Fibroblast of lung (primary cell): ENCODE data around the gene CEP128. TPM values are rescaled to one million over a fixed set of nuclear protein-coding genes. Genes with fewer than 3 reads are reported as not detected.
A peak's percentile ranks its signal among the peaks of the same experiment; 100 is the strongest.

Experiments used
- DNase-seq, 2 donors: peaks; one replicate each; pipeline versions ENCODE4 v3.0.0 to v3.0.0-alpha.2; 2010; ENCODE audit warnings: low read depth in 2 of 2
- H2AFZ ChIP-seq: 2 replicates; pipeline ENCODE4 v1.5.1; 2012; ENCODE audit warnings: low read length, control low read depth, inconsistent platforms
- H3K27ac ChIP-seq: 2 replicates; pipeline ENCODE4 v1.5.1; 2011; ENCODE audit warnings: low read length, control low read depth; ENCODE audit not compliant: insufficient read depth
- H3K27me3 ChIP-seq: 2 replicates; pipeline ENCODE4 v1.5.1; 2011; ENCODE audit warnings: mild to moderate bottlenecking, low read length; ENCODE audit not compliant: control insufficient read depth, insufficient read depth
- H3K36me3 ChIP-seq: 2 replicates; pipeline ENCODE4 v1.5.1; 2011; ENCODE audit warnings: low read length; ENCODE audit not compliant: control insufficient read depth, insufficient read depth
- H3K4me1 ChIP-seq: 2 replicates; pipeline ENCODE4 v1.5.1; 2011; ENCODE audit warnings: low read length; ENCODE audit not compliant: control insufficient read depth, insufficient read depth; ENCODE audit errors: extremely low read depth
- H3K4me2 ChIP-seq: 2 replicates; pipeline ENCODE4 v1.5.1; 2011; ENCODE audit warnings: low read length, control low read depth; ENCODE audit not compliant: insufficient read depth; ENCODE audit errors: extremely low read depth
- H3K4me3 ChIP-seq, 4 experiments: fragments of 200-600 bp in 1 of 4; sonication (generic) in 1 of 4; replicated peaks in 1 of 4; 2 replicates each; pipeline ENCODE4 v1.5.1; 2011 to 2016; ENCODE audit warnings: low read length in 4 of 4, low read depth in 3 of 4, mild to moderate bottlenecking in 3 of 4, control low read depth in 2 of 4, inconsistent platforms in 1 of 4, mixed read lengths in 1 of 4; ENCODE audit not compliant: insufficient read depth in 1 of 4; ENCODE audit errors: control extremely low read depth in 1 of 4
- H3K79me2 ChIP-seq: 2 replicates; pipeline ENCODE4 v1.5.1; 2012; ENCODE audit warnings: mild to moderate bottlenecking, low read length, inconsistent platforms; ENCODE audit not compliant: control insufficient read depth, insufficient read depth
- H3K9ac ChIP-seq: 2 replicates; pipeline ENCODE4 v1.5.1; 2011; ENCODE audit warnings: mild to moderate bottlenecking, low read length, control low read depth; ENCODE audit not compliant: insufficient read depth
- H3K9me3 ChIP-seq: 2 replicates; pipeline ENCODE4 v1.5.1; 2012; ENCODE audit warnings: low read depth, low read length; ENCODE audit not compliant: control insufficient read depth, insufficient read depth
- H4K20me1 ChIP-seq: 2 replicates; pipeline ENCODE4 v1.5.1; 2011; ENCODE audit warnings: low read length; ENCODE audit not compliant: control insufficient read depth, insufficient read depth; ENCODE audit errors: extremely low read depth
- EZH2 ChIP-seq: IDR thresholded peaks from 2 replicates; pipeline ENCODE4 v1.5.1; 2012; ENCODE audit warnings: low read length, control low read depth, mild to moderate bottlenecking; ENCODE audit errors: missing control alignments
- polyA plus RNA-seq, 2 donors: library from polyadenylated mRNA; depleted of rRNA in 1 of 2; stranded (reverse) in 1 of 2; unstranded in 1 of 2; fragments of >200 nt; gene quantifications; 2 replicates each; pipeline ENCODE4 v1.2.1, GENCODE V29; 2011 to 2012; ENCODE audit warnings: missing spikeins in 1 of 2
- total RNA-seq: library from RNA; depleted of rRNA; stranded (reverse); fragments of >200 nt; gene quantifications from 2 replicates; pipeline ENCODE4 v1.2.1, GENCODE V29; 2014
- TF ChIP-seq, protein P1 (sequence below), 2 donors: IDR thresholded peaks in 1 of 2; conservative IDR thresholded peaks in 1 of 2; 1 replicate in 1 of 2; 2 replicates in 1 of 2; pipeline ENCODE4 v1.5.1; 2011 to 2012; ENCODE audit warnings: low read length in 2 of 2, control low read depth in 1 of 2, inconsistent platforms in 1 of 2, low read depth in 1 of 2, mild to moderate bottlenecking in 1 of 2

Gene CEP128
- total and polyA plus RNA-seq, 2 donors (not counting 1 experiment from before 2014, with no cell fraction given): 1.3 to 7.8 TPM

DNA sequence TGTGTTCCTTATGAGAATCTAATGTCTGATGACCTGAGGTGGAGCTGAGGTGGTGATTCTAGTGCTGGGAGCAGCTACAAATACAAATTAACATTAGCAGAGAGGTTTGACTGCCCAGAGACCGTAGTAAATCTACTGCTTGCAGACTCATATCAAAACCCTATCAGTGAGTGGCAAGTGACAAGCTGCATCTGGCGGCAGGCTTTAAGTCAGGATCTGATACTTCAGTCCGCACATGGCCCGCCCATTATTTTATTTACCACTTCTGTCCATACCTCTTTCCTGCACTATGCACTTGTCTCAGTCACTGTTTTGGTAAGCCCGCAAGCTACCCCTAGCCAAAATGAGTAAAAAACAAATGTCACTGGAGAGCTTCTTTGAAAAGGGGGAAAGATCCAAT is 11.4 kb downstream of the CEP128 start:
- H4K20me1 ChIP-seq: no peaks in the 10 kb centered on the region

DNA sequence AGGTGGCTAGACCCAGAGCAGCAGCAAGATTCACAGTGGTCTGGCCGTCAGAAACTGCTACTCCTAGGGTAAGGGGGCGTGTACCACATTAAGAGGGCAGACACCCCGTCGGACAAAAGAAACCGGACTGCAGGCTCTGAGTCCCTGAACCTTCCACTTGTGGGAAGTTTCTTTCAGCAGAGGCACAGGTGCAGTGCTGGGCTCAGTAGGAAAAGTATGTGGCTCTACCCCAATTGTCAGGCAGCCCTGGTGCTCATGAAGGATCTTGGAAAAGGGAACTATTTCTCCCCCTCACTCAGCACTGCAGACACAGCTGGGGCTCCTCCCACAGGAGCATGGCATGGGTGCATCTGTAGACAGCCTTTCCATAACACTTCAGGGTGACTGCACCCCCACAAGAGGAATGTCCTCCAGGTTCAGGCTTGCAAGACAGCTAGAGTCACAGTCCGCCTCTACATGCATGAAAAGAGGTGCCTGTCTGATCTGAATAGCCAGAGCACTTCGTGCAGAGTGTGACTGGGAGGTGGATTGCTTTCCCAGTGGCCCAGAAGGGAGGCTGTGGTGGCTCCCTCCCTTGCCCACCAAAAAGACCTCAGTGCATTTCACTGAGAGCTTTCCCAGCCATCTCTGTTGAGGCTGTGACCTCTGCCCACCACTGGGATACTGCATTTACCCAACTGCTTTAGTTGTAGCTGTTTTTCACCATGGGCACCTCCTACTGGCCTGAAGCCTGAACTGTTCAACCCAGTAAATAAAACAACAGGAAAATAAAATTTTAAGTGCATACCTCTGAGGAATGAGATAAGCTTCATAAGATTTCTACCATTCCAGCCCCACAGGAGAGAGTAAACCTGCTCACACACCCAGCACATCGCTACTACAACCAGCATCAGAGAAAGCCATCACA is 14.2 kb downstream of the CEP128 start:
- Histone ChIP-seq H2AFZ (no peak overlapping the region), H3K9me3 (no peaks in the 10 kb centered on the region), H4K20me1 (no peaks in the 10 kb centered on the region), H3K4me1 (peaks cover 7% of the 10 kb centered on the region), H3K9ac (no peak overlapping the region), H3K79me2 (peaks cover 6% of the 10 kb centered on the region), H3K4me3 (no peak overlapping the region), H3K36me3 (no peaks in the 10 kb centered on the region), H3K27me3 (no peaks in the 10 kb centered on the region), H3K27ac (no peak overlapping the region), H3K4me2 (no peak overlapping the region)
- no peak for DNase-seq
- TF ChIP-seq EZH2: no peak
- TF ChIP-seq, protein P1, sequence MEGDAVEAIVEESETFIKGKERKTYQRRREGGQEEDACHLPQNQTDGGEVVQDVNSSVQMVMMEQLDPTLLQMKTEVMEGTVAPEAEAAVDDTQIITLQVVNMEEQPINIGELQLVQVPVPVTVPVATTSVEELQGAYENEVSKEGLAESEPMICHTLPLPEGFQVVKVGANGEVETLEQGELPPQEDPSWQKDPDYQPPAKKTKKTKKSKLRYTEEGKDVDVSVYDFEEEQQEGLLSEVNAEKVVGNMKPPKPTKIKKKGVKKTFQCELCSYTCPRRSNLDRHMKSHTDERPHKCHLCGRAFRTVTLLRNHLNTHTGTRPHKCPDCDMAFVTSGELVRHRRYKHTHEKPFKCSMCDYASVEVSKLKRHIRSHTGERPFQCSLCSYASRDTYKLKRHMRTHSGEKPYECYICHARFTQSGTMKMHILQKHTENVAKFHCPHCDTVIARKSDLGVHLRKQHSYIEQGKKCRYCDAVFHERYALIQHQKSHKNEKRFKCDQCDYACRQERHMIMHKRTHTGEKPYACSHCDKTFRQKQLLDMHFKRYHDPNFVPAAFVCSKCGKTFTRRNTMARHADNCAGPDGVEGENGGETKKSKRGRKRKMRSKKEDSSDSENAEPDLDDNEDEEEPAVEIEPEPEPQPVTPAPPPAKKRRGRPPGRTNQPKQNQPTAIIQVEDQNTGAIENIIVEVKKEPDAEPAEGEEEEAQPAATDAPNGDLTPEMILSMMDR (conservative IDR thresholded peaks at IDR 0.05 in 1 of 2, IDR thresholded peaks at IDR 0.05 in 1 of 2; ENCODE audit: low read depth in 1 of 2, low read length in 2 of 2): peak in 1 of 2 donors; percentile 7

More for the DNA sequence above, 11.4 kb downstream of the CEP128 start:
- Histone ChIP-seq H3K4me2 (no peak overlapping the region), H3K79me2 (peaks cover 7% of the 10 kb centered on the region), H3K9me3 (no peaks in the 10 kb centered on the region), H3K36me3 (no peaks in the 10 kb centered on the region), H2AFZ (no peak overlapping the region), H3K4me1 (peaks cover 7% of the 10 kb centered on the region), H3K4me3 (no peak overlapping the region), H3K27ac (no peak overlapping the region), H3K9ac (no peak overlapping the region), H3K27me3 (no peaks in the 10 kb centered on the region)
- TF ChIP-seq, protein P1 (conservative IDR thresholded peaks at IDR 0.05 in 1 of 2, IDR thresholded peaks at IDR 0.05 in 1 of 2; ENCODE audit: low read depth in 1 of 2, low read length in 2 of 2): no peak
- no peak for TF ChIP-seq EZH2
- no peak for DNase-seq

DNA sequence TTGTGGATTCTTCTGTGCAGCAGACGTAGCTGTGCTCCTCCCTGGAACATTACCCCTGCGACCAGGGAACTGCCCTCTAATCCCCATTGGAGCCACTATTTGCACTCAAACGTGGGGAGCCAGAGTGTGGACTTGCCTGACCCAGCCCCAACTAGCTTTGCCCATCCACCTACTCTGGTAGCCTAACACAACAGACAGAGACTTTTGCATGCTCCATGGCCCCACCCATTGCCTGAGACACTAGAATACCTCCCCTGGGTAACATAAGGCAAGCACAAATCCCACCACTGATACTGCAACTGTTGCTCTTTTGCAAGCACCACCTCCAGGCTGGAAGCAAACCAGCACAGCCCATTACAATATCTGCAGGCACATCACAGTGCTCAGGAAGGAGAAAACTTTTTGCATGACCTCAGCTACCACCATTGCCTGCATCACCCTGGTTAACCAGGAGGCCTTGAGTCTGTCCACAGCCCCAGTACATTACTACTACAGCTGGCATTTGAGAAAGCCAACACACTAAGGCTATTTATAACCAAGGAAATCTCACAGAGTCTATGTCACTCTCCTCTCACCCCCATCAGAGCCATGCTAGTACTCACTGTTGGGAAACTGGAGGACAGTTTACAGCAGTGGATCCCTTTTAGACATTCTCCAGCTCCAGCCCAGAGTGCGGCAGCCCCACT is 15.0 kb downstream of the CEP128 start:
- Histone ChIP-seq H2AFZ (no peak overlapping the region), H3K27ac (no peak overlapping the region), H3K4me3 (no peak overlapping the region), H3K79me2 (peaks cover 6% of the 10 kb centered on the region), H4K20me1 (no peaks in the 10 kb centered on the region), H3K4me2 (no peak overlapping the region), H3K9ac (no peak overlapping the region), H3K27me3 (no peaks in the 10 kb centered on the region), H3K36me3 (no peaks in the 10 kb centered on the region), H3K9me3 (no peaks in the 10 kb centered on the region), H3K4me1 (peaks cover 7% of the 10 kb centered on the region)
- DNase-seq: peak; percentile 8 to 66
- TF ChIP-seq, protein P1 (conservative IDR thresholded peaks at IDR 0.05 in 1 of 2, IDR thresholded peaks at IDR 0.05 in 1 of 2; ENCODE audit: low read depth in 1 of 2, low read length in 2 of 2): no peak
- TF ChIP-seq EZH2: no peak
